GM20000 (cell line): ENCODE data around the gene ANKRD27.

ENCODE experiments used
- DNase-seq: peaks from one replicate; pipeline ENCODE4 v3.0.0; 2012; ENCODE audit warnings: low spot score
- TF ChIP-seq, protein P1 (sequence below): IDR thresholded peaks from 2 replicates; pipeline ENCODE4 v1.5.1; 2012; ENCODE audit warnings: mild to moderate bottlenecking, control low read depth; ENCODE audit errors: extremely low read depth, missing control alignments

The ANKRD27 gene

DNA sequence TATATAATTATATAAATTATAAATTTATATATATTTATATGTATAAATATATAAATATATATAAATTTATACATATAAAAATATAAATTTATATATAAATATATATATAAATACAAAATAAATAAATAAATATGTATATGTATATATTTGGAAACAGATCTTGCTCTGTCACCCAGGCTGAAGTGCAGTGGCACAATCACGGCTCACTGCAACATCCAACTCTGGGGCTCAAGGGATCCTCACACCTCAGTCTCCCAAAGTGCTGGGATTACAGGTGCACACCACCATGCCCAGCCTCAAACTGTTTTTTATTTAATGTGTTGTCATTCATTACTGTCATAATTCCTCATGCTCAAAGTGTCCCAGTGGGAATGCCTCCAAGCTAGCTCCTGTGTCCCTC, 119.2 kb downstream of the ANKRD27 start:
- TF ChIP-seq, protein P1, sequence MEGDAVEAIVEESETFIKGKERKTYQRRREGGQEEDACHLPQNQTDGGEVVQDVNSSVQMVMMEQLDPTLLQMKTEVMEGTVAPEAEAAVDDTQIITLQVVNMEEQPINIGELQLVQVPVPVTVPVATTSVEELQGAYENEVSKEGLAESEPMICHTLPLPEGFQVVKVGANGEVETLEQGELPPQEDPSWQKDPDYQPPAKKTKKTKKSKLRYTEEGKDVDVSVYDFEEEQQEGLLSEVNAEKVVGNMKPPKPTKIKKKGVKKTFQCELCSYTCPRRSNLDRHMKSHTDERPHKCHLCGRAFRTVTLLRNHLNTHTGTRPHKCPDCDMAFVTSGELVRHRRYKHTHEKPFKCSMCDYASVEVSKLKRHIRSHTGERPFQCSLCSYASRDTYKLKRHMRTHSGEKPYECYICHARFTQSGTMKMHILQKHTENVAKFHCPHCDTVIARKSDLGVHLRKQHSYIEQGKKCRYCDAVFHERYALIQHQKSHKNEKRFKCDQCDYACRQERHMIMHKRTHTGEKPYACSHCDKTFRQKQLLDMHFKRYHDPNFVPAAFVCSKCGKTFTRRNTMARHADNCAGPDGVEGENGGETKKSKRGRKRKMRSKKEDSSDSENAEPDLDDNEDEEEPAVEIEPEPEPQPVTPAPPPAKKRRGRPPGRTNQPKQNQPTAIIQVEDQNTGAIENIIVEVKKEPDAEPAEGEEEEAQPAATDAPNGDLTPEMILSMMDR, result no peak
- DNase-seq, result no peak

DNA sequence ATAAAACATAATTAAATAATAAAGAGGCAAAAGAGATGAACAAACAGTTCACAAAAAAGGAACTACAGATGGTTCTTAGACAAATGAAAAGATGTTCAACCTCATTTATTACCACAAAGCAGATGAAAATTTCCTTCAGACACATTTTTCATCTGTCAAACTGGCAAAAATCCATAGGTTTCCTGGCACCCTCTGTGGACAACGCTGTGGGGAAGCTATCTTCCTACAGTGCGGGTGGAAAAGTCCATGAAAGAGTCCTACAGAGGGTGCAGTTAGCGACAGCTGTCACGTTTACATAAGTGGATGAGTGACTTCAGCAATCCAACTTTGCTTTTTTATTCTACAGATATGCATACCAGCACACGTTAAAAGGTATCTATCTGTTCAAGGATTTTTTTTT, 124.3 kb downstream of the ANKRD27 start:
- TF ChIP-seq, protein P1, result no peak
- DNase-seq, result no peak
